Fibroblast of lung (primary cell): Measurements from ENCODE around the gene RNF2. TPM values are rescaled to one million over a fixed set of nuclear protein-coding genes. Genes with fewer than 3 reads are reported as not detected.

Experiments used
- DNase-seq, 2 donors: peaks; one replicate each; pipeline versions ENCODE4 v3.0.0 to v3.0.0-alpha.2; 2010; ENCODE audit warnings: low read depth in 2 of 2
- H2AFZ ChIP-seq: 2 replicates; pipeline ENCODE4 v1.5.1; 2012; ENCODE audit warnings: low read length, control low read depth, inconsistent platforms
- H3K27ac ChIP-seq: 2 replicates; pipeline ENCODE4 v1.5.1; 2011; ENCODE audit warnings: low read length, control low read depth; ENCODE audit not compliant: insufficient read depth
- H3K27me3 ChIP-seq: 2 replicates; pipeline ENCODE4 v1.5.1; 2011; ENCODE audit warnings: mild to moderate bottlenecking, low read length; ENCODE audit not compliant: control insufficient read depth, insufficient read depth
- H3K36me3 ChIP-seq: 2 replicates; pipeline ENCODE4 v1.5.1; 2011; ENCODE audit warnings: low read length; ENCODE audit not compliant: control insufficient read depth, insufficient read depth
- H3K4me1 ChIP-seq: 2 replicates; pipeline ENCODE4 v1.5.1; 2011; ENCODE audit warnings: low read length; ENCODE audit not compliant: control insufficient read depth, insufficient read depth; ENCODE audit errors: extremely low read depth
- H3K4me2 ChIP-seq: 2 replicates; pipeline ENCODE4 v1.5.1; 2011; ENCODE audit warnings: low read length, control low read depth; ENCODE audit not compliant: insufficient read depth; ENCODE audit errors: extremely low read depth
- H3K4me3 ChIP-seq, 4 experiments: fragments of 200-600 bp in 1 of 4; sonication (generic) in 1 of 4; replicated peaks in 1 of 4; 2 replicates each; pipeline ENCODE4 v1.5.1; 2011 to 2016; ENCODE audit warnings: low read length in 4 of 4, low read depth in 3 of 4, mild to moderate bottlenecking in 3 of 4, control low read depth in 2 of 4, inconsistent platforms in 1 of 4, mixed read lengths in 1 of 4; ENCODE audit not compliant: insufficient read depth in 1 of 4; ENCODE audit errors: control extremely low read depth in 1 of 4
- H3K79me2 ChIP-seq: 2 replicates; pipeline ENCODE4 v1.5.1; 2012; ENCODE audit warnings: mild to moderate bottlenecking, low read length, inconsistent platforms; ENCODE audit not compliant: control insufficient read depth, insufficient read depth
- H3K9ac ChIP-seq: 2 replicates; pipeline ENCODE4 v1.5.1; 2011; ENCODE audit warnings: mild to moderate bottlenecking, low read length, control low read depth; ENCODE audit not compliant: insufficient read depth
- H3K9me3 ChIP-seq: 2 replicates; pipeline ENCODE4 v1.5.1; 2012; ENCODE audit warnings: low read depth, low read length; ENCODE audit not compliant: control insufficient read depth, insufficient read depth
- H4K20me1 ChIP-seq: 2 replicates; pipeline ENCODE4 v1.5.1; 2011; ENCODE audit warnings: low read length; ENCODE audit not compliant: control insufficient read depth, insufficient read depth; ENCODE audit errors: extremely low read depth
- EZH2 ChIP-seq: IDR thresholded peaks from 2 replicates; pipeline ENCODE4 v1.5.1; 2012; ENCODE audit warnings: low read length, control low read depth, mild to moderate bottlenecking; ENCODE audit errors: missing control alignments
- polyA plus RNA-seq, 2 donors: library from polyadenylated mRNA; depleted of rRNA in 1 of 2; stranded (reverse) in 1 of 2; unstranded in 1 of 2; fragments of >200 nt; gene quantifications; 2 replicates each; pipeline ENCODE4 v1.2.1, GENCODE V29; 2011 to 2012; ENCODE audit warnings: missing spikeins in 1 of 2
- total RNA-seq: library from RNA; depleted of rRNA; stranded (reverse); fragments of >200 nt; gene quantifications from 2 replicates; pipeline ENCODE4 v1.2.1, GENCODE V29; 2014
- TF ChIP-seq, protein P1 (sequence below), 2 donors: IDR thresholded peaks in 1 of 2; conservative IDR thresholded peaks in 1 of 2; 1 replicate in 1 of 2; 2 replicates in 1 of 2; pipeline ENCODE4 v1.5.1; 2011 to 2012; ENCODE audit warnings: low read length in 2 of 2, control low read depth in 1 of 2, inconsistent platforms in 1 of 2, low read depth in 1 of 2, mild to moderate bottlenecking in 1 of 2

The RNF2 gene
- total and polyA plus RNA-seq, 2 donors (not counting 1 experiment from before 2014, with no cell fraction given), result 19.7 to 40.6 TPM

DNA sequence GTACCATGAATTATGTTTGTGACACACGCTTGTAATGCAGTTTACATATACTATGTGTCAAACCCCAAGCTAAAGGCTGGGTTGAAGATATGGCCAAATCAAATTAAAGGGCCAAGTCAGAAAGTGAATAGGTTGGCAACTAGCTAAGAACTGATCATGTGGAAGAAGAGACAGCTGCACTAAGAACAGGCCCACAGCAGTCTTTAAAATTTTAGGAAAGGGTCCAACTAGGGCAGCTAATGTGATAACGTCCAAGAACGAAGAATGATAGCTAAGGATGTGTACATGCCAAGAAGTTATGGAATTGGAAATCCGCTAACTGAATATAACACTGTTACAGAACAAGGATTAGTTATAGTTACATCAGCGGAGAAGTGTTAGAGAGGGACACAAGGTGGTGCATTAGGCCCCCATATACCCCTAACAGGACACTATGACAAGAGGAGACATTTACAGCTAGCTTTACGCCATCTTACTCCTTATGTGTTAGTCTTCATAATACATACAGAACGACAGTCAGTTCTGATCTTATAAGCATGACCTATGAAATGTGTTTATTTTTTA, 6.5 kb upstream of the RNF2 start:
- H3K4me3 ChIP-seq, result no peak overlapping the region
- no peaks in the 10 kb centered on the region for H3K36me3 ChIP-seq
- no peak overlapping the region for H3K9ac ChIP-seq
- H3K27me3 ChIP-seq, result no peaks in the 10 kb centered on the region
- TF ChIP-seq, protein P1, sequence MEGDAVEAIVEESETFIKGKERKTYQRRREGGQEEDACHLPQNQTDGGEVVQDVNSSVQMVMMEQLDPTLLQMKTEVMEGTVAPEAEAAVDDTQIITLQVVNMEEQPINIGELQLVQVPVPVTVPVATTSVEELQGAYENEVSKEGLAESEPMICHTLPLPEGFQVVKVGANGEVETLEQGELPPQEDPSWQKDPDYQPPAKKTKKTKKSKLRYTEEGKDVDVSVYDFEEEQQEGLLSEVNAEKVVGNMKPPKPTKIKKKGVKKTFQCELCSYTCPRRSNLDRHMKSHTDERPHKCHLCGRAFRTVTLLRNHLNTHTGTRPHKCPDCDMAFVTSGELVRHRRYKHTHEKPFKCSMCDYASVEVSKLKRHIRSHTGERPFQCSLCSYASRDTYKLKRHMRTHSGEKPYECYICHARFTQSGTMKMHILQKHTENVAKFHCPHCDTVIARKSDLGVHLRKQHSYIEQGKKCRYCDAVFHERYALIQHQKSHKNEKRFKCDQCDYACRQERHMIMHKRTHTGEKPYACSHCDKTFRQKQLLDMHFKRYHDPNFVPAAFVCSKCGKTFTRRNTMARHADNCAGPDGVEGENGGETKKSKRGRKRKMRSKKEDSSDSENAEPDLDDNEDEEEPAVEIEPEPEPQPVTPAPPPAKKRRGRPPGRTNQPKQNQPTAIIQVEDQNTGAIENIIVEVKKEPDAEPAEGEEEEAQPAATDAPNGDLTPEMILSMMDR (conservative IDR thresholded peaks at IDR 0.05 in 1 of 2, IDR thresholded peaks at IDR 0.05 in 1 of 2; ENCODE audit: low read depth in 1 of 2, low read length in 2 of 2), result no peak
- TF ChIP-seq EZH2, result no peak
- no peak for DNase-seq
- no peaks in the 10 kb centered on the region for H3K9me3 ChIP-seq
- no peaks in the 10 kb centered on the region for H3K4me1 ChIP-seq
- no peak overlapping the region for H3K4me2 ChIP-seq
- H3K27ac ChIP-seq, result no peak overlapping the region
- no peaks in the 10 kb centered on the region for H4K20me1 ChIP-seq
- no peaks in the 10 kb centered on the region for H3K79me2 ChIP-seq
- no peak overlapping the region for H2AFZ ChIP-seq

DNA sequence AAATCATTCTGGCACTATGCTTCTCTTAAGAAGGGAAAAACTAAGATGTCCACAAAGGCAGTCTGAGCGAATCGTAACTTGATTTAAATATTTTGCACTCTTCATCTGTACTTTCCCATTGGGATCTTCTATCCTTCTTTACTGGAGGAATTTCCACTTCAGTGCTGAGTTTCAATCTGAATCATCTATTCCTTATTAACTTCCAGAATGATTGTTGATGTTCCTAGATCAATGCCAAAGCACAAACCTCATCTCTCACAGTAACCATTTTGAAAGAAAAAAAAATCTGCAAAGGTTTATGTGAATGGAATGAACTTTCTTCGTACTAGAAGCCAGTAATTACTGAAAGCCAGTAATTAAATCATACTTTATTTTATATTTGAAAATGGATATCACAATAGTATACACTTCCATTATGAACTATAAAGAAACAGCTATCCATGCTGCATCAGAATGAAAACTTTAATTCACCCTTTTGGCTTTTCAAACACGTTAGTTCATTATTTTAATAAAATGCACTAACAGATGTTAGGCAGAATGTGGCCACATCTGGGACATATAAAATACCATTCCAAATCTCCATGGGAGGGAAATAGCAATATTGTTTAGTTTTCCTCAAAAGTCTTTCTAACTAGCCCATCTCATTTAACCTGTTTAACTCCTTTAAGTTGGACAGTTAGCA, 5.5 kb upstream of the RNF2 start:
- no peaks in the 10 kb centered on the region for H3K27me3 ChIP-seq
- H3K4me3 ChIP-seq, result no peak overlapping the region
- H2AFZ ChIP-seq, result no peak overlapping the region
- no peak overlapping the region for H3K27ac ChIP-seq
- H3K4me1 ChIP-seq, result no peaks in the 10 kb centered on the region
- H3K4me2 ChIP-seq, result no peak overlapping the region
- no peaks in the 10 kb centered on the region for H3K9me3 ChIP-seq
- no peak overlapping the region for H3K9ac ChIP-seq
- TF ChIP-seq EZH2, result no peak
- TF ChIP-seq, protein P1 (conservative IDR thresholded peaks at IDR 0.05 in 1 of 2, IDR thresholded peaks at IDR 0.05 in 1 of 2; ENCODE audit: low read depth in 1 of 2, low read length in 2 of 2), result no peak
- H3K79me2 ChIP-seq, result no peaks in the 10 kb centered on the region
- H3K36me3 ChIP-seq, result no peaks in the 10 kb centered on the region
- DNase-seq, result no peak
- H4K20me1 ChIP-seq, result no peaks in the 10 kb centered on the region

- DNase-seq, result no peak
- no peaks in the 10 kb centered on the region for H3K27me3 ChIP-seq
- no peaks in the 10 kb centered on the region for H3K4me1 ChIP-seq
- H4K20me1 ChIP-seq, result no peaks in the 10 kb centered on the region
- H2AFZ ChIP-seq, result no peak overlapping the region
- H3K9ac ChIP-seq, result no peak overlapping the region
- H3K27ac ChIP-seq, result no peak overlapping the region
- no peak overlapping the region for H3K4me3 ChIP-seq
- no peaks in the 10 kb centered on the region for H3K9me3 ChIP-seq
- no peak for TF ChIP-seq EZH2
- TF ChIP-seq, protein P1 (conservative IDR thresholded peaks at IDR 0.05 in 1 of 2, IDR thresholded peaks at IDR 0.05 in 1 of 2; ENCODE audit: low read depth in 1 of 2, low read length in 2 of 2), result no peak
- H3K79me2 ChIP-seq, result no peaks in the 10 kb centered on the region
- no peak overlapping the region for H3K4me2 ChIP-seq
- H3K36me3 ChIP-seq, result no peaks in the 10 kb centered on the region
Observed at GRCh38 chr1:185040408-185040735, 5.0 kb upstream of the RNF2 start.
